NOMO-1 treated with DMSO at 0.1 percent for 48 hours (cell line): ENCODE results near the gene TCEA2.
"Not testable (repeated sequence)": the region's sequence is repeated elsewhere in the genome, so short reads cannot be mapped to it uniquely, and the experiment has no call there.

Experiments used
- DNase-seq: peaks from one replicate; lab custom pipeline; 2025; ENCODE audit not compliant: unreplicated experiment; lab: John Stamatoyannopoulos, UW

TCEA2 gene

GRCh38 chr20:64077094-64077493 is 14.1 kb downstream of the TCEA2 start:
- peak; percentile 74 for DNase-seq

GRCh38 chr20:64077541-64077875 is 14.5 kb downstream of the TCEA2 start:
- no peak for DNase-seq

DNA sequence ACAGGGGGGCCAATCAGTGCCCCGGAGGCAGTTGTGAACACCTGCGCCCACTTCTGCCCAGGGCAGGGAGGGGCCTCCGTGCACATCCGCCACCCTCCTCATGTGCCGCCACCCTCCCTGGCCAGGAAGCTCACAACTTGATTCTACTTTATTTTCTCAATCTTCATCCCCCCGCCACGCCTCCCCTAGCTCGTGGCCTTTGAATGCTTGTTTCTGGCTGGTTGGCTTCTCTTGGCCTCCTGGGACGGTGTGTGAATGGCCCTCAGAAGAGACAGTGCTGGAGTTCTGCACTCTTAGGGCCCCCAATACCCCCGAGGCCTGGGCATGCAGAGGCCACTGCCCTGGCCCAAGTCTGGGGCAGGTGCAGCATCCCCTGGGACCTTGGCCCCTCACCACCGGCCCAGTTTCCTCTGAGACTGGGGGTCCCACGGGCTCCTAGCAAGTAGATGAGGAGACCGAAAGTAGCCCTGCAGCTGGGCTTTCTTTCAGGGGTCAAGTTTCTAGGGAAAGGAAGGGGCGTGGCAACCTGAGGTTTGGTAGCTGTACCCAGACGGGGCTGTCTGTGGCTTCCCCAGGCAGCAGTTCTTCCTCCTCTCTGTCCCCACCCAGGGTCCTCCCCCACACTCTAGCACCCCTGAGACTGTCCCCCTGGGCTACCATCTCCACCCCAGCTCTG is 15.0 kb downstream of the TCEA2 start:
- DNase-seq = peak; percentile 62

- no peak for DNase-seq
Observed at GRCh38 chr20:64078934-64079272, 15.9 kb downstream of the TCEA2 start.

GRCh38 chr20:64079273-64080012 is 16.4 kb downstream of the TCEA2 start, which contains the start of gene RGS19:
Gene RGS19 (minus strand): TSS chr20:64079518. CDS start chr20:64076886, 2,632 bp downstream.
- peak; percentile 91 for DNase-seq

DNA sequence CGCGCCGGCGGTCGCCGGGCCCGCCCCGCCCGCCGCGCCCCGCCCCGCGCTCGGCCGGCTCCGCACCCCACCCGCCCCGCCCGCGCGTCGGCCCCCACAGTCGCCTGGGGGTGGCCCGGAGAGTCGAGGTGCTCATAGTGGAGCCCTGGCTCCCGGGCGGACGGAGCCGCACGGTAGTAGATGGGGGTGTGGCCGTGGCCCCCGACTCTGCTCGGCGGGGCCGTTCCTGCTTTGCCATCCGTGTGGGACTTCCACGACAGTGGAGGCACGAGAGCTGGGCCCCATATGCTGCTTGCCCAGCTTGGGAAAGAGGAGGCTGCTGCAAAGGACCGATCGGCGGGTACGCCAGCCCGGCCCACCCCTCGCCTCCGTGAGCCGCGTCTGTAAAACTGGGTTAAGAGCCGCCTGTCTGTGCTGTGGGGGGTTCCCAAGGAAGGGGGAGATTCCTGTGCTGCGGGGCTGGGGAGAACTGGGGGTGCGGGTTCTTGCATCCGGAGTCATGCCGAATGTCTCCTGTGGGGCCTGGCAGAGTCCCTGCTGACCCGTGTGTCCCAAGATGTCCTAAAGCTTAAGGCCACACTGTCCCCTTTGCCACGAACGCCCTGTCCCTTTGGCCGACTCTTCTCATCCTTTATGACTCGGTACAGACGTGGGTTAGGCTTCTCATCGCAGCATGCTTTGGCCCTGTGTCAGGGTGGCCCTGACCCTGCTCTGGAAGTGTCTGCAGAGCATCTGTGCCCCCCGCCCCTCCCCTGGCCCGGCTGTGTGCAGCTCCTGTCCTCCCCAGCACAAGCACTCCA is 17.2 kb downstream of the TCEA2 start, which contains the start of gene OPRL1:
Gene OPRL1 (plus strand): TSS at position 70 of the 800 bp plus-strand sequence. CDS start 12,639 bp downstream, outside the sequence.
- no peak for DNase-seq

DNA sequence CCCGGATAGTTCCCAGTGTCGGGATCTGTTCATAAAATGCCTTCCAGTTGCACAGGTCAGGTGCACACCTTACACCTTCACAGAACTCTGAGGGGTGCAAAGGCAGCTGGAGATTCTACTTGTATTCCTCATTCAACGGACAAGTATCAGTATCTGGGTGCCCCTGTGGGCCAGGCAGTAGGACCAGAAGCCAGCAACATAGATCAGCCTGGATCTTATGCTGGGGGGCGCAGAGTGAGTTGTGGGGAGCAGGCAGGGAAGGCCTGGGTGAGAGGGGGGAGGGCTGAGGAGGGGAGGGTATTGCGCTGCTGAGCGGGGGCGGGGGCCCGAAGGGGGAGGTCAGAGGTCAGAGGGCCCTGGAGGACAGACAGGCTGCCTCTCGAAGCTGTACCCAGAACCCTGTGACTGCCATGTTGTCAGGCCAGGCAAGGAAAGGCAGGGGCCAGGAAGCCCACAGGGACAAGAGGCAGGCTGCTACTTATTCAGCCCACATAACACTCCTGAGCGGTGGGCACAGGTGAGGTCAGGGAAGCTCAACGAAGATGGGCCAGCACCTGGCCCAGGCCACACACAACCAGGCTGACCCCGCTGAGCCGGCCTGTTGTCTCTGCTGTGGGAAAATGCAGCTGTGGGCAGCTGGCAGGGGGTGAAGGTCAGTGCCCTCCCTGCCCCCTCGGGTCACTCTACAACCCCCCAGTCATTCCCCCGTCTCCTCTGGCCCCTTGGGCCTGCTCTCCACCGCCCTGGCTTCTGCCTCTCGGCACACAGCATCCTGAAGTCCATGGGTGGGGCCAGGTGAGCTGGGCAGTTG is 18.0 kb downstream of the TCEA2 start:
- no peak for DNase-seq

- no peak for DNase-seq
Observed at GRCh38 chr20:64081624-64081964, 18.6 kb downstream of the TCEA2 start.

GRCh38 chr20:64082126-64082731 is 19.2 kb downstream of the TCEA2 start:
- DNase-seq = no peak

DNA sequence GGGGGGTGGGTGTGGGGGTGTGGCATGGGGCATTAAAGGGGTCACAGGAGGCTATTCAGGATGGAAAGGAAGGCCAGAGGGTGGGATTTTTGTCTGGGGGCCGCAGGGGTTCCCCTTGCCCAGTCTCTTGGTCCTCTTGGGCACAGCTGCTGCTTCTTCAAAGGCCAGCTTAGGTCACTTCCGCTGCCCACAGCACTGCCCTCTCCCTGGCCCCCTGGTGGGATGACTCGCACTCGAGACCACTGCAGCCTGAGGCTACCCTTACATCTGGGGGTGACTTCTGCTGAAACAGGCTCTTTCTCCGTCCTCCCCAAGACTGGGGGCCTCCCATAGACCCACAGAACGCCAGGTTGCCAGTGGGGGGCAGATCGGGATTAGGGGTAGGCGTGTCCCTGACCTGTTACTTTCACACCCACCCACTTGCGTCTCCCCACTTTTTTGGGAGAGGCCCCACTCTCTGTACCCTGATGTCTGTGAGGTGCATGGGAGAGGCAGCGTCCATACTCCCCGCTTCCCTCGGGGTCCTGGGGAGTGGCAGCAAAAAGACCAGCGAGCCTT is 19.9 kb downstream of the TCEA2 start:
- no peak for DNase-seq

GRCh38 chr20:64083378-64083803 is 20.4 kb downstream of the TCEA2 start:
- peak; percentile 70 for DNase-seq

- DNase-seq = no peak
Observed at GRCh38 chr20:64083804-64084684, 21.0 kb downstream of the TCEA2 start, which contains the start of gene LKAAEAR1. Gene LKAAEAR1 (minus strand): TSS chr20:64084398. CDS start chr20:64084219, 179 bp downstream.

GRCh38 chr20:64084685-64085152 is 21.7 kb downstream of the TCEA2 start:
- no peak for DNase-seq

DNA sequence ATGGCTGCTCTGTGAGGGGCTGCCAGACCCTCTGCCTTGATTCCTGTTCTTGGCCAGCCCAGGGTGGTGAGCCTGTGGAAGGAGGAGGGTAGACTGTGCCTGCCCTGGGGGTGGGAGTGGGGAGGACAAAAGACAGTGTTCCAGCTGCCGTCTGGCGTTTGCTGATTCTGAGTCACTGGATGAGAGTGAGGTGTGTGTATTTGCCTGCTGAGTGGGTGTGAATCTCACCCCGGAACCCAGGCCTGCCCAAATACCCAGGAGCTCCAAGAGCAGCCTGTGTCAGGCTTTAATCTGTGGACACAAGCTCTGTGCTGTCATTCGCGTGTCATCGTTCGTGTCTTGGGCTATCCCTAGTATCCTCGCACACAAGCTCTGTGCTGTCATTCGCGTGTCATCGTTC is 23.8 kb downstream of the TCEA2 start:
- DNase-seq = no peak

DNA sequence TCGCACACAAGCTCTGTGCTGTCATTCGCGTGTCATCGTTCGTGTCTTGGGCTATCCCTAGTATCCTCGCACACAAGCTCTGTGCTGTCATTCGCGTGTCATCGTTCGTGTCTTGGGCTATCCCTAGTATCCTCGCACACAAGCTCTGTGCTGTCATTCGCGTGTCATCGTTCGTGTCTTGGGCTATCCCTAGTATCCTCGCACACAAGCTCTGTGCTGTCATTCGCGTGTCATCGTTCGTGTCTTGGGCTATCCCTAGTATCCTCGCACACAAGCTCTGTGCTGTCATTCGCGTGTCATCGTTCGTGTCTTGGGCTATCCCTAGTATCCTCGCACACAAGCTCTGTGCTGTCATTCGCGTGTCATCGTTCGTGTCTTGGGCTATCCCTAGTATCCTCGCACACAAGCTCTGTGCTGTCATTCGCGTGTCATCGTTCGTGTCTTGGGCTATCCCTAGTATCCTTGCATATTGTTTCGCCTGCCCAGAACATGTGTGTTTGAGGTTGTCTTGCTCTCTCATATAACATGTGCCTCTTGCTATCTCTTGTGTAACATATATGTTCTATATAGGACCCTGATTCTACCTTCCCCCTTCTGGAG is 24.3 kb downstream of the TCEA2 start:
- not testable (repeated sequence) for DNase-seq

DNA sequence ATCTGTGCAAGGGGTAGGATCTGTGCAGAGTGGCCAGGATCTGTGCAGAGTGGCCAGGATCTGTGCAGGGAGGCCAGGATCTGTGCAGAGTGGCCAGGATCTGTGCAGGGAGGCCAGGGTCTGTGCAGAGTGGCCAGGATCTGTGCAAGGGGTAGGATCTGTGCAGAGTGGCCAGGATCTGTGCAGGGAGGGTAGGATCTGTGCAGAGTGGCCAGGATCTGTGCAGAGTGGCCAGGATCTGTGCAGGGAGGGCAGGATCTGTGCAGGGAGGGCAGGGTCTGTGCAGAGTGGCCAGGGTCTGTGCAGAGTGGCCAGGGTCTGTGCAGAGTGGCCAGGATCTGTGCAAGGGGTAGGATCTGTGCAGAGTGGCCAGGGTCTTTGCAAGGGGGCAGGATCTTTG is 25.6 kb downstream of the TCEA2 start:
- not testable (repeated sequence) for DNase-seq

DNA sequence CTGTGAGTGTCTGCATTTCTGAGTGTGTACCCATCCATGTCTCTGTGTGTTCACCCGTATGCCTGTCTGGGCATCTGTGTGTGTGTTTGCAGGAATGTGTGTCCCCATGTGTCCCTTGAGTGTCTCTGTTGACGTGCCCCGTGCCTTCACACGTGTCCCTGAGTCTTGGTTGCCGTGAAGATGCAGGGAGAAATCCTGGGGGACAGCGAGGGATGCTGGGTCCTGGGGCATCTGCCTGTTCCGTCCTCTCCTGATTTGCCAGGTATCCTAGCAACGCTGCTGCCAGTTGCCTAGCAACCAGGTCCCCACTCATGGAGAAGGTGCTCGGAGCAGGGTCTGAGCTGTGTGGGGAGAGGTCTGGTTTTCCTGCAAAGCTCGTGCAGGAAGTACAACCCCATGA is 27.2 kb downstream of the TCEA2 start:
- no peak for DNase-seq

GRCh38 chr20:64091340-64091739 is 28.3 kb downstream of the TCEA2 start:
- no peak for DNase-seq

GRCh38 chr20:64091770-64092169 is 28.8 kb downstream of the TCEA2 start:
- no peak for DNase-seq
